ENCODE data around the gene SLC6A3. TPM values are rescaled to one million over a fixed set of nuclear protein-coding genes. Genes with fewer than 3 reads are reported as not detected.

Gene SLC6A3
- total RNA-seq, 2 experiments from 2014 or later: not detected

DNA sequence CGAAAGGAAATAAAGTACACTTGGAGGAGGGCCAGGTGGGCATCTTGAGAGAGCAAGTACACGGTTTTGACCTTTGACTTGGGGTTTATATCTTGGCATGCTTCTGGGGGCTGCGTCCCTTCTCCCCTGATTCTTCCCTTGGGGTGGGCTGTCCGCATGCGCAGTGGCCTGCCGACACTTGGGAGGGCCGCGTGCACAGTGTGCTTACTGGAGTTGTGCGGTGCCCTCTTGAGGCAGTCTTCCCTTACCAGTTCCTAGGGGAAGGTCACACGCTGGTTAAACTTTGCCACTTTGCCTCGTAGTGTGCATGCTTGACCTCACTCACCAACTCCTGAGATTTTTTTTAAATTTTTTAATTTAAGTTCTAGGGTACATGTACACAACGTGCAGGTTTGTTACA lies 96.0 kb downstream of the SLC6A3 start:
- TF ChIP-seq EZH2phosphoT487 (IDR thresholded peaks at IDR 0.05; ENCODE audit: borderline replicate concordance, low read depth, low read length): no peak
- TF ChIP-seq, protein P1, sequence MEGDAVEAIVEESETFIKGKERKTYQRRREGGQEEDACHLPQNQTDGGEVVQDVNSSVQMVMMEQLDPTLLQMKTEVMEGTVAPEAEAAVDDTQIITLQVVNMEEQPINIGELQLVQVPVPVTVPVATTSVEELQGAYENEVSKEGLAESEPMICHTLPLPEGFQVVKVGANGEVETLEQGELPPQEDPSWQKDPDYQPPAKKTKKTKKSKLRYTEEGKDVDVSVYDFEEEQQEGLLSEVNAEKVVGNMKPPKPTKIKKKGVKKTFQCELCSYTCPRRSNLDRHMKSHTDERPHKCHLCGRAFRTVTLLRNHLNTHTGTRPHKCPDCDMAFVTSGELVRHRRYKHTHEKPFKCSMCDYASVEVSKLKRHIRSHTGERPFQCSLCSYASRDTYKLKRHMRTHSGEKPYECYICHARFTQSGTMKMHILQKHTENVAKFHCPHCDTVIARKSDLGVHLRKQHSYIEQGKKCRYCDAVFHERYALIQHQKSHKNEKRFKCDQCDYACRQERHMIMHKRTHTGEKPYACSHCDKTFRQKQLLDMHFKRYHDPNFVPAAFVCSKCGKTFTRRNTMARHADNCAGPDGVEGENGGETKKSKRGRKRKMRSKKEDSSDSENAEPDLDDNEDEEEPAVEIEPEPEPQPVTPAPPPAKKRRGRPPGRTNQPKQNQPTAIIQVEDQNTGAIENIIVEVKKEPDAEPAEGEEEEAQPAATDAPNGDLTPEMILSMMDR (conservative IDR thresholded peaks at IDR 0.05; ENCODE audit: low read length): peak; percentile 41
- H3K4me1 ChIP-seq (ENCODE audit: insufficient read depth, low read length, poor library complexity, severe bottlenecking): peaks cover 30% of the 10 kb centered on the region
- intact Hi-C loops (cut with micrococcal nuclease; ENCODE audit: unreplicated experiment): no loop called here
- peaks cover 1% of the 10 kb centered on the region for H3K36me3 ChIP-seq (ENCODE audit: insufficient read depth, low read length)
- DNase-seq (ENCODE audit: low spot score): no peak
- H3K9me3 ChIP-seq (ENCODE audit: low read length): no peaks in the 10 kb centered on the region
- no peak overlapping the region for H3K27ac ChIP-seq (ENCODE audit: low read depth, low read length, poor library complexity, severe bottlenecking)
- H3K79me2 ChIP-seq (ENCODE audit: insufficient read depth, low read depth, low read length): peaks cover 10% of the 10 kb centered on the region
- no peak overlapping the region for H3K4me2 ChIP-seq (ENCODE audit: low read length)
- H2AFZ ChIP-seq (ENCODE audit: low read length): no peak overlapping the region
- ChIA-PET CTCF (ENCODE audit: unreplicated experiment) (no interaction called here), POLR2A (interaction anchor here (0.6 to 1.7 kb wide), 2 partner anchors 21 to 23 kb away, joined by 4 read pairs; no protein-coding TSS in a partner anchor)
- no TSS peak for BruUV-seq (replicated peaks)
- H4K20me1 ChIP-seq (ENCODE audit: insufficient read depth, low read length): no peaks in the 10 kb centered on the region
- no peak overlapping the region for H3K4me3 ChIP-seq (ENCODE audit: low read depth, low read length, poor library complexity, severe bottlenecking)
- H3K9me2 ChIP-seq (ENCODE audit: insufficient read depth, low read length): no peaks in the 10 kb centered on the region

DNA sequence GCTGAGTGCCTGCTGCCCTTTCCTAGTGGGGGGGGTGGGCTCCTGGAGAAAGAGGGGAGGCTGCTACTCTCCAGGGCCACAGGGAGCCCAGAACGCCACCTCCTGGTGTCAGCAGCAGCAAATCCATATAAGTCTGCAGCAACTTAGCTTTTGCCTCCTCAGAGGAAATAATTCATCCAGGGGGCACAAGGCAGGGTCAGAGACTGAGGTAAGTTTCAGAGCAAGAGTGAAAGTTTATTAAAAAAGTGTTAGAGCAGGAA lies 96.3 kb downstream of the SLC6A3 start:
- DNase-seq (ENCODE audit: low spot score): peak; percentile 34
- H2AFZ ChIP-seq (ENCODE audit: low read length): no peak overlapping the region
- intact Hi-C loops (cut with micrococcal nuclease; ENCODE audit: unreplicated experiment): no loop called here
- no peak overlapping the region for H3K27ac ChIP-seq (ENCODE audit: low read depth, low read length, poor library complexity, severe bottlenecking)
- H3K4me1 ChIP-seq (ENCODE audit: insufficient read depth, low read length, poor library complexity, severe bottlenecking): peaks cover 30% of the 10 kb centered on the region
- no peaks in the 10 kb centered on the region for H3K9me2 ChIP-seq (ENCODE audit: insufficient read depth, low read length)
- TF ChIP-seq, protein P1 (conservative IDR thresholded peaks at IDR 0.05; ENCODE audit: low read length): peak; percentile 58; the same call in 1 of the 2 replicates
- no peak for TF ChIP-seq EZH2phosphoT487 (IDR thresholded peaks at IDR 0.05; ENCODE audit: borderline replicate concordance, low read depth, low read length)
- no TSS peak for BruUV-seq (replicated peaks)
- CTCF ChIA-PET (ENCODE audit: unreplicated experiment): interaction anchor here (0.6 kb wide), 1 partner anchor 15 kb away, joined by 3 read pairs; no protein-coding TSS in a partner anchor
- peaks cover 5% of the 10 kb centered on the region for H3K36me3 ChIP-seq (ENCODE audit: insufficient read depth, low read length)
- H3K4me2 ChIP-seq (ENCODE audit: low read length): no peak overlapping the region
- H3K9me3 ChIP-seq (ENCODE audit: low read length): no peaks in the 10 kb centered on the region
- no peaks in the 10 kb centered on the region for H4K20me1 ChIP-seq (ENCODE audit: insufficient read depth, low read length)
- no peak overlapping the region for H3K4me3 ChIP-seq (ENCODE audit: low read depth, low read length, poor library complexity, severe bottlenecking)
- H3K79me2 ChIP-seq (ENCODE audit: insufficient read depth, low read depth, low read length): peaks cover 14% of the 10 kb centered on the region
- POLR2A ChIA-PET: interaction anchor here (0.6 kb wide), 2 partner anchors 21 to 305 kb away, joined by 3 to 4 read pairs; no protein-coding TSS in a partner anchor

DNA sequence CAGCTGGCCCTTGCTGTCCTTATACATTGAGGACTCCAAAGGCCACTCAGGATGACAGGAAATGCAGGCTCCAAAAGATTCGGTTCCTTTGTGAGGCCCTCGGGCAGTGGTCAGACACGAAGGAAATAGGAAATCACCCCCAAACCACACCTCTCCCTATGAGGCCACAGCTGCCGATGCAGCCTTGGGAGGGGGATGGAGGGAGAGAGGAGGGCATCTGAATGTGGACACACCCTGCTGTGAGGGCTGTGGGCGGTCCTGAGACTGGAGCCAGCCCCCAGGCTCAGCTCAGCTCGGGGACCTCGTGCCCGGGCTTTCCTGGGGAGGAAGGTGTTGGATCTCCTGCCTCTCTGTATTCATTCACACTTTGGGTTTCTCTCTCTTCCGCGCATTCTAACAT lies 97.7 kb downstream of the SLC6A3 start:
- no TSS peak for BruUV-seq (replicated peaks)
- Histone ChIP-seq H3K79me2 (ENCODE audit: insufficient read depth, low read depth, low read length) (peaks cover 27% of the 10 kb centered on the region), H3K9me2 (ENCODE audit: insufficient read depth, low read length) (no peaks in the 10 kb centered on the region), H2AFZ (ENCODE audit: low read length) (no peak overlapping the region), H3K36me3 (ENCODE audit: insufficient read depth, low read length) (peaks cover 18% of the 10 kb centered on the region), H3K4me3 (ENCODE audit: low read depth, low read length, poor library complexity, severe bottlenecking) (no peak overlapping the region), H4K20me1 (ENCODE audit: insufficient read depth, low read length) (no peaks in the 10 kb centered on the region), H3K9me3 (ENCODE audit: low read length) (no peaks in the 10 kb centered on the region), H3K4me2 (ENCODE audit: low read length) (no peak overlapping the region), H3K27ac (ENCODE audit: low read depth, low read length, poor library complexity, severe bottlenecking) (no peak overlapping the region), H3K4me1 (ENCODE audit: insufficient read depth, low read length, poor library complexity, severe bottlenecking) (peaks cover 39% of the 10 kb centered on the region)
- ChIA-PET POLR2A (interaction anchor here (0.6 to 0.7 kb wide), 2 partner anchors 18 to 24 kb away, joined by 3 to 5 read pairs; no protein-coding TSS in a partner anchor), CTCF (ENCODE audit: unreplicated experiment) (no interaction called here)
- no peak for TF ChIP-seq EZH2phosphoT487 (IDR thresholded peaks at IDR 0.05; ENCODE audit: borderline replicate concordance, low read depth, low read length)
- TF ChIP-seq, protein P1 (conservative IDR thresholded peaks at IDR 0.05; ENCODE audit: low read length): no peak
- intact Hi-C loops (cut with micrococcal nuclease; ENCODE audit: unreplicated experiment): no loop called here
- no peak for DNase-seq (ENCODE audit: low spot score)

All from OCI-LY7 (cell line).